KMS-11 (cell line): Measurements from ENCODE around the gene ST3GAL4.

Experiments
- H2AFZ ChIP-seq: fragments of 200-600 bp; sonication (generic); 2 replicates; pipeline ENCODE4 v1.6.1; 2016; ENCODE audit warnings: antibody characterized with exemption, mixed run types, low read depth
- H3K27ac ChIP-seq: fragments of 200-600 bp; sonication (generic); 2 replicates; pipeline ENCODE4 v1.6.1; 2016; ENCODE audit warnings: mild to moderate bottlenecking, mixed run types
- H3K27me3 ChIP-seq: fragments of 200-600 bp; sonication (generic); 2 replicates; pipeline ENCODE4 v1.6.1; 2017; ENCODE audit warnings: mild to moderate bottlenecking, low read depth, mixed run types, moderate library complexity; ENCODE audit not compliant: insufficient read depth
- H3K36me3 ChIP-seq: fragments of 200-600 bp; sonication (generic); 2 replicates; pipeline ENCODE4 v1.6.1; 2017; ENCODE audit warnings: mild to moderate bottlenecking, mixed run types; ENCODE audit not compliant: insufficient read depth
- H3K4me1 ChIP-seq: fragments of 200-600 bp; sonication (generic); 2 replicates; pipeline ENCODE4 v1.6.1; 2016; ENCODE audit warnings: mild to moderate bottlenecking, low read depth, mixed run types; ENCODE audit not compliant: poor library complexity, severe bottlenecking
- H3K4me2 ChIP-seq: fragments of 200-600 bp; sonication (generic); 2 replicates; pipeline ENCODE4 v1.7.0; 2016; ENCODE audit warnings: mild to moderate bottlenecking, mixed run types
- H3K4me3 ChIP-seq: fragments of 200-600 bp; sonication (generic); IDR thresholded peaks from 2 replicates; pipeline ENCODE4 v1.6.1; 2017; ENCODE audit warnings: low read depth, low read length, mixed read lengths; ENCODE audit not compliant: insufficient read depth
- H3K79me2 ChIP-seq: fragments of 200-600 bp; sonication (generic); 2 replicates; pipeline ENCODE4 v1.6.1; 2016; ENCODE audit warnings: low read depth, mixed run types; ENCODE audit not compliant: insufficient read depth
- H3K9ac ChIP-seq: fragments of 200-600 bp; sonication (generic); 2 replicates; pipeline ENCODE4 v1.6.1; 2016; ENCODE audit warnings: mild to moderate bottlenecking, mixed run types
- H4K20me1 ChIP-seq: fragments of 200-600 bp; sonication (generic); 2 replicates; pipeline ENCODE4 v1.6.1; 2016; ENCODE audit warnings: mild to moderate bottlenecking, mixed run types; ENCODE audit not compliant: insufficient read depth
- TF ChIP-seq, protein P1 (sequence below): fragments of 200-600 bp; sonication (generic); conservative IDR thresholded peaks from 2 replicates; pipeline ENCODE4 v1.6.1; 2017; ENCODE audit warnings: low read depth, mild to moderate bottlenecking, antibody characterized with exemption, low read length, moderate library complexity, mixed read lengths

Gene ST3GAL4

DNA sequence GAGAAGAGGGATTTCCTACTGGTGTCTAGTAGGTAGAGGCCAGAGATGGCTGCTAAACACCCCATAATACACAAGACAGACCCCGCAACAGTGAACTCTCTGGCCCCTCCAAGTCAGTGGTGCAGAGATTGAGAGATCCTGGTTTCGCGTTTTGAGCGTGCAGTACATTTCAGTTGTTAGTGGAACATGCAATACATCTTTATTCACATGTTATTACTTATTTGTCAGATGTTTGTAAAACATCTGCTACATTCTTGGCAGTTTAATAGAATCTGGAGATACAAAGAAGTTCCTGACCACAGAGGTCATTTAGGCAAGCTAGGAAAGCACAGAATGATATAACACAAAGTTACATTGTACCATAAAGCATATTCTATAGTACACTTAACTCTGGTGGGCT is 41.5 kb downstream of the ST3GAL4 start:
- Histone ChIP-seq H3K27me3 (no peaks in the 10 kb centered on the region), H3K4me3 (no peak overlapping the region), H2AFZ (no peak overlapping the region), H3K4me2 (no peak overlapping the region), H3K9ac (no peak overlapping the region), H3K36me3 (no peaks in the 10 kb centered on the region), H3K79me2 (no peaks in the 10 kb centered on the region), H4K20me1 (no peaks in the 10 kb centered on the region), H3K4me1 (no peaks in the 10 kb centered on the region), H3K27ac (no peak overlapping the region)
- TF ChIP-seq, protein P1, sequence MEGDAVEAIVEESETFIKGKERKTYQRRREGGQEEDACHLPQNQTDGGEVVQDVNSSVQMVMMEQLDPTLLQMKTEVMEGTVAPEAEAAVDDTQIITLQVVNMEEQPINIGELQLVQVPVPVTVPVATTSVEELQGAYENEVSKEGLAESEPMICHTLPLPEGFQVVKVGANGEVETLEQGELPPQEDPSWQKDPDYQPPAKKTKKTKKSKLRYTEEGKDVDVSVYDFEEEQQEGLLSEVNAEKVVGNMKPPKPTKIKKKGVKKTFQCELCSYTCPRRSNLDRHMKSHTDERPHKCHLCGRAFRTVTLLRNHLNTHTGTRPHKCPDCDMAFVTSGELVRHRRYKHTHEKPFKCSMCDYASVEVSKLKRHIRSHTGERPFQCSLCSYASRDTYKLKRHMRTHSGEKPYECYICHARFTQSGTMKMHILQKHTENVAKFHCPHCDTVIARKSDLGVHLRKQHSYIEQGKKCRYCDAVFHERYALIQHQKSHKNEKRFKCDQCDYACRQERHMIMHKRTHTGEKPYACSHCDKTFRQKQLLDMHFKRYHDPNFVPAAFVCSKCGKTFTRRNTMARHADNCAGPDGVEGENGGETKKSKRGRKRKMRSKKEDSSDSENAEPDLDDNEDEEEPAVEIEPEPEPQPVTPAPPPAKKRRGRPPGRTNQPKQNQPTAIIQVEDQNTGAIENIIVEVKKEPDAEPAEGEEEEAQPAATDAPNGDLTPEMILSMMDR = no peak

DNA sequence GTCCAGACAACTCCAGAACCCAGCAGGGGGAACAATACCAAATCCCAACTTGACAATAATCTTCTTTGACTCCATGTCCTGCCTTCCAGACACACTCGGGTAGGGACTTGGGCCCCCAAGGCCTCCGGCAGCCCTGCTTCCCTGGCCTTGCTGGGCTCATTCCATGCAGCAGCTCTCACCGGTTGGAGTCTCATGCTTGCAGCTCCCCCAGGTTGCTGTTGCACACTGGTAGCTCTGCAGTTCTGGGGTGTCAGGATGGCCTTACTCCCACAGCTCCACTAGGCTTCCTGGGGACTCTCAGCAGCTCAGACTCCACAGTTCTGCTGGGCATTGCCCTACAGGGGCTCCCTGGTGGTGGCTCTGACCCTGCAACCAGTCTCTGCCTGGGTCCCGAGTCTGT is 42.8 kb downstream of the ST3GAL4 start:
- no peaks in the 10 kb centered on the region for H3K27me3 ChIP-seq
- no peaks in the 10 kb centered on the region for H4K20me1 ChIP-seq
- H3K4me1 ChIP-seq = no peaks in the 10 kb centered on the region
- H3K36me3 ChIP-seq = no peaks in the 10 kb centered on the region
- H3K27ac ChIP-seq = no peak overlapping the region
- H3K79me2 ChIP-seq = no peaks in the 10 kb centered on the region
- no peak overlapping the region for H2AFZ ChIP-seq
- H3K4me3 ChIP-seq = no peak overlapping the region
- TF ChIP-seq, protein P1 = no peak
- no peak overlapping the region for H3K9ac ChIP-seq
- H3K4me2 ChIP-seq = no peak overlapping the region

DNA sequence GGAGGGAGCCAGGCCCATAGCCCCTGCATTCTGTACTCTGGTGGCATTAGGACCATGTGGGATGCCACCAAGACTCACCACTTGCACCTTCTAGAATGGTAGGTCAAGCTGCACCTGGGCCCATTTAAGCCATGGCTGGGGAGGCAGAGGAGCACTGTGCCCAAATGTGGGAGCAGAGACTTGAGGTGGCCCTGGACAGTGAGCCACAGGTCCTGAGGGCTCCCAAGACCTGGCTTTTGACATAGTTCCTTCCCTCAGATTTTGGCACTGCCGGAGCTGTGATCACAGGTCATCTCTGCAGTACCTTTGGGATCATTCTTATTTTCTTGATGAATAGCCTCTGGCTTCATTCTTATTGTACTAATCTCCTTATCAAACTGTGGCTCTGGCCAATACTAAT is 43.2 kb downstream of the ST3GAL4 start:
- Histone ChIP-seq H3K4me1 (no peaks in the 10 kb centered on the region), H3K79me2 (no peaks in the 10 kb centered on the region), H3K27ac (no peak overlapping the region), H2AFZ (no peak overlapping the region), H3K27me3 (no peaks in the 10 kb centered on the region), H4K20me1 (no peaks in the 10 kb centered on the region), H3K36me3 (no peaks in the 10 kb centered on the region), H3K4me3 (no peak overlapping the region), H3K9ac (no peak overlapping the region), H3K4me2 (no peak overlapping the region)
- TF ChIP-seq, protein P1 = no peak

DNA sequence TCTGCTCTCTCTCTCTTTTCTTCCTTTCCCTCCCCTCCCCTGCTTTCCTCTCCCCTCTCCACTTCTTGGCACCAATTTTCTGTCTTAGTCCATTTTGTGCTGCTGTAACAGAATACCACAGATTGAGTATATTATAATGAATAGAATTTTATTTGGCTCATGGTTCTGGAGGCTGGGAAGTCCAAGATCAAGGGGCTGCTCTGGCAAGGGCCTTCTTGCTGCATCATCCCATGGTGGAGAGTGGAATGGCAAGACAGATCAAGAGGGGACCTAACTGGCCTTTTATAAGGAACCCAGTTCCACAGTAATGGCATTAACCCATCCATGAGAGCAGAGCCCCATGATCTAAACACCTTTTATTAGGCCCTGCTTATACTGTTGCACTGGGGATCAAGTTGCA is 44.5 kb downstream of the ST3GAL4 start:
- Histone ChIP-seq H3K4me2 (no peak overlapping the region), H3K79me2 (no peaks in the 10 kb centered on the region), H3K4me3 (no peak overlapping the region), H3K4me1 (no peaks in the 10 kb centered on the region), H3K27ac (no peak overlapping the region), H3K27me3 (no peaks in the 10 kb centered on the region), H3K36me3 (no peaks in the 10 kb centered on the region), H3K9ac (no peak overlapping the region), H2AFZ (no peak overlapping the region), H4K20me1 (no peaks in the 10 kb centered on the region)
- TF ChIP-seq, protein P1 = no peak
